Ectodermal cell (in vitro differentiated cells): ENCODE measurements around the gene DCDC2C.

ENCODE experiments used
- H3K27ac ChIP-seq: 2 replicates; pipeline ENCODE4 v1.7.0; 2013; ENCODE audit warnings: mild to moderate bottlenecking, low read depth, low read length; ENCODE audit not compliant: insufficient read depth, poor library complexity, severe bottlenecking
- H3K27me3 ChIP-seq: 2 replicates; pipeline ENCODE4 v1.7.0; 2013; ENCODE audit warnings: mild to moderate bottlenecking, low read length; ENCODE audit not compliant: insufficient read depth, control insufficient read depth, poor library complexity, severe bottlenecking
- H3K36me3 ChIP-seq: one replicate; pipeline ENCODE4 v1.7.0; 2013; ENCODE audit warnings: low read length; ENCODE audit not compliant: control insufficient read depth, insufficient read depth
- H3K4me1 ChIP-seq: one replicate; pipeline ENCODE4 v1.7.0; 2013; ENCODE audit warnings: low read length; ENCODE audit not compliant: control insufficient read depth, insufficient read depth
- H3K4me3 ChIP-seq: 2 replicates; pipeline ENCODE4 v1.7.0; 2013; ENCODE audit warnings: low read depth, low read length, control low read depth; ENCODE audit not compliant: insufficient read depth
- H3K9me3 ChIP-seq: 2 replicates; pipeline ENCODE4 v1.7.0; 2013; ENCODE audit warnings: mild to moderate bottlenecking, low read length, moderate library complexity; ENCODE audit not compliant: control insufficient read depth
- WGBS, 2 experiments: methylation state at CpG; one replicate each; pipeline ENCODE4 v1.1.7; 2013; ENCODE audit warnings: missing lambda C conversion rate in 2 of 2; 5-methylcytosine and 5-hydroxymethylcytosine counted together

DCDC2C gene

GRCh38 chr2:3768960-3769765, 65.8 kb downstream of the DCDC2C start:
- Histone ChIP-seq H3K4me1 (no peaks in the 10 kb centered on the region), H3K27me3 (no peaks in the 10 kb centered on the region), H3K9me3 (no peaks in the 10 kb centered on the region), H3K27ac (no peak overlapping the region), H3K4me3 (no peak overlapping the region), H3K36me3 (no peaks in the 10 kb centered on the region)
- 89% methylated on average over 21 of the region's 21 CpGs for WGBS, 2 experiments

GRCh38 chr2:3769766-3770165, 66.4 kb downstream of the DCDC2C start:
- no peaks in the 10 kb centered on the region for H3K9me3 ChIP-seq
- WGBS, 2 experiments, result 95 to 96% methylated on average over 3 of the region's 3 CpGs
- H3K4me3 ChIP-seq, result no peak overlapping the region
- no peaks in the 10 kb centered on the region for H3K36me3 ChIP-seq
- H3K4me1 ChIP-seq, result no peaks in the 10 kb centered on the region
- H3K27me3 ChIP-seq, result no peaks in the 10 kb centered on the region
- H3K27ac ChIP-seq, result no peak overlapping the region

- H3K9me3 ChIP-seq, result no peaks in the 10 kb centered on the region
- H3K36me3 ChIP-seq, result no peaks in the 10 kb centered on the region
- no peak overlapping the region for H3K4me3 ChIP-seq
- no peak overlapping the region for H3K27ac ChIP-seq
- 82 to 84% methylated on average over 19 of the region's 19 CpGs for WGBS, 2 experiments
- no peaks in the 10 kb centered on the region for H3K4me1 ChIP-seq
- H3K27me3 ChIP-seq, result no peaks in the 10 kb centered on the region
These were observed 67.5 kb downstream of the DCDC2C start for GRCh38 chr2:3770724-3771415.

- Histone ChIP-seq H3K4me1 (no peaks in the 10 kb centered on the region), H3K9me3 (no peaks in the 10 kb centered on the region), H3K27me3 (no peaks in the 10 kb centered on the region), H3K36me3 (no peaks in the 10 kb centered on the region), H3K27ac (no peak overlapping the region), H3K4me3 (no peak overlapping the region)
- WGBS, 2 experiments, result 85% methylated on average over 13 of the region's 13 CpGs
These were observed 68.2 kb downstream of the DCDC2C start for GRCh38 chr2:3771576-3771975.

- H3K27ac ChIP-seq, result no peak overlapping the region
- H3K4me3 ChIP-seq, result no peak overlapping the region
- WGBS, 2 experiments, result 90 to 91% methylated on average over 12 of the region's 12 CpGs
- no peaks in the 10 kb centered on the region for H3K27me3 ChIP-seq
- H3K4me1 ChIP-seq, result no peaks in the 10 kb centered on the region
- H3K36me3 ChIP-seq, result no peaks in the 10 kb centered on the region
- no peaks in the 10 kb centered on the region for H3K9me3 ChIP-seq
These were observed 71.0 kb downstream of the DCDC2C start for GRCh38 chr2:3774336-3774735.

GRCh38 chr2:3776311-3776710, 72.9 kb downstream of the DCDC2C start:
- H3K4me1 ChIP-seq, result no peaks in the 10 kb centered on the region
- whole genome bisulfite sequencing, 2 experiments, result 88 to 93% methylated on average over 10 of the region's 10 CpGs

GRCh38 chr2:3777966-3778365, 74.6 kb downstream of the DCDC2C start:
- no peak overlapping the region for H3K27ac ChIP-seq
- no peaks in the 10 kb centered on the region for H3K4me1 ChIP-seq
- no peaks in the 10 kb centered on the region for H3K36me3 ChIP-seq
- H3K4me3 ChIP-seq, result no peak overlapping the region
- no peaks in the 10 kb centered on the region for H3K9me3 ChIP-seq
- no peaks in the 10 kb centered on the region for H3K27me3 ChIP-seq
- 93 to 96% methylated on average over 8 of the region's 11 CpGs for WGBS, 2 experiments

More at GRCh38 chr2:3776311-3776710, 72.9 kb downstream of the DCDC2C start:
- H3K9me3 ChIP-seq, result no peaks in the 10 kb centered on the region
- no peaks in the 10 kb centered on the region for H3K36me3 ChIP-seq
- H3K27ac ChIP-seq, result no peak overlapping the region
- no peaks in the 10 kb centered on the region for H3K27me3 ChIP-seq
- H3K4me3 ChIP-seq, result no peak overlapping the region

- WGBS, 2 experiments, result 88 to 90% methylated on average over 24 of the region's 24 CpGs
- Histone ChIP-seq H3K4me1 (no peaks in the 10 kb centered on the region), H3K9me3 (no peaks in the 10 kb centered on the region), H3K27me3 (no peaks in the 10 kb centered on the region), H3K27ac (no peak overlapping the region), H3K4me3 (no peak overlapping the region), H3K36me3 (no peaks in the 10 kb centered on the region)
These were observed 75.6 kb downstream of the DCDC2C start for GRCh38 chr2:3778851-3779495.

GRCh38 chr2:3779496-3780049, 76.2 kb downstream of the DCDC2C start:
- H3K4me1 ChIP-seq, result no peaks in the 10 kb centered on the region
- no peak overlapping the region for H3K4me3 ChIP-seq
- no peaks in the 10 kb centered on the region for H3K27me3 ChIP-seq
- H3K9me3 ChIP-seq, result no peaks in the 10 kb centered on the region
- no peaks in the 10 kb centered on the region for H3K36me3 ChIP-seq
- 86% methylated on average over 10 of the region's 10 CpGs for WGBS, 2 experiments
- no peak overlapping the region for H3K27ac ChIP-seq
